ENCODE results near the gene CDKN2B-AS1.

Gene CDKN2B-AS1

GRCh38 chr9:22107202-22108045, 112.8 kb downstream of the CDKN2B-AS1 start:
- ChIA-PET CTCF (interaction anchor here (0.5 to 8.9 kb wide), 6 partner anchors 12 to 137 kb away, joined by 4 to 70 read pairs (median 6); partner anchors contain the start of gene CDKN2B), POLR2A (interaction anchor here (1.2 to 6.3 kb wide), 5 partner anchors 10 to 100 kb away, joined by 3 to 24 read pairs (median 6); partner anchors contain the start of gene CDKN2B)
- TF ChIP-seq ZNF433 (tag by site-specific recombination; IDR thresholded peaks at IDR 0.05; ENCODE audit: low read depth) = no peak
- 0 out of 2 replicates have a peak, but pooled peaks have one; percentile 11 for TF ChIP-seq TCF7L2 (IDR thresholded peaks at IDR 0.05; ENCODE audit: borderline replicate concordance, low read depth, low read length)
- peak; percentile 68; the same call in 1 of the 2 replicates for TF ChIP-seq PRDM4 (tag by site-specific recombination; IDR thresholded peaks at IDR 0.05)
- TF ChIP-seq TRIM28 (IDR thresholded peaks at IDR 0.05; ENCODE audit: borderline replicate concordance, low read length) = peak; percentile 81; the same call in 1 of the 2 replicates
- no peak for TF ChIP-seq HOXC10 (CRISPR knock-in tag; IDR thresholded peaks at IDR 0.05)
- Histone ChIP-seq H3K36me3 (ENCODE audit: control insufficient read depth in 2 of 2, insufficient read depth in 1 of 2, low read length in 2 of 2) (no peaks in the 10 kb centered on the region), H3K4me1 (ENCODE audit: control insufficient read depth, insufficient read depth, low read length) (peaks cover 8% of the 10 kb centered on the region; the same call in 1 of the 2 replicates), H3K9me3 (ENCODE audit: control insufficient read depth, insufficient read depth, low read depth, low read length) (no peaks in the 10 kb centered on the region), H3K27ac (ENCODE audit: extremely low read depth, low read depth, low read length) (peak overlapping the region; percentile 42), H3K4me3 (ENCODE audit: low read depth, low read length) (no peak overlapping the region)

GRCh38 chr9:22108581-22109370, 114.2 kb downstream of the CDKN2B-AS1 start:
- H3K9me3 ChIP-seq (ENCODE audit: control insufficient read depth, insufficient read depth, low read depth, low read length) = no peaks in the 10 kb centered on the region
- H3K4me1 ChIP-seq (ENCODE audit: control insufficient read depth, insufficient read depth, low read length) = peaks cover 14% of the 10 kb centered on the region
- no peaks in the 10 kb centered on the region for H3K36me3 ChIP-seq (ENCODE audit: control insufficient read depth in 2 of 2, insufficient read depth in 1 of 2, low read length in 2 of 2)
- no peak overlapping the region for H3K4me3 ChIP-seq (ENCODE audit: low read depth, low read length)
- H3K27ac ChIP-seq (ENCODE audit: extremely low read depth, low read depth, low read length) = no peak overlapping the region
- ChIA-PET POLR2A (interaction anchor here (1.3 to 6.3 kb wide), 5 partner anchors 9 to 115 kb away, joined by 4 to 24 read pairs (median 5); partner anchors contain the start of genes CDKN2A, CDKN2B and CDKN2B-AS1), CTCF (interaction anchor here (0.6 to 8.9 kb wide), 10 partner anchors 10 to 299 kb away, joined by 3 to 70 read pairs (median 4); no protein-coding TSS in a partner anchor)
- no peak for TF ChIP-seq ZNF626 (tag by site-specific recombination; IDR thresholded peaks at IDR 0.05)
- TF ChIP-seq ZFHX2 (tag by site-specific recombination; conservative IDR thresholded peaks at IDR 0.05) = no peak
- TF ChIP-seq PRDM10 (tag by site-specific recombination; IDR thresholded peaks at IDR 0.05) = peak; percentile 64; the same call in 1 of the 2 replicates
- no peak for TF ChIP-seq ZNF600 (tag by site-specific recombination; IDR thresholded peaks at IDR 0.05)
- TF ChIP-seq ZNF501 (tag by site-specific recombination; IDR thresholded peaks at IDR 0.05) = no peak
- no peak for TF ChIP-seq ZNF791 (tag by site-specific recombination; IDR thresholded peaks at IDR 0.05)
- TF ChIP-seq ZNF488 (tag by site-specific recombination; IDR thresholded peaks at IDR 0.05) = no peak
- TF ChIP-seq TCF7L2 (IDR thresholded peaks at IDR 0.05; ENCODE audit: borderline replicate concordance, low read depth, low read length) = no peak
- TF ChIP-seq ZEB2 (tag by site-specific recombination; IDR thresholded peaks at IDR 0.05) = no peak
- TF ChIP-seq ZNF133 (tag by site-specific recombination; IDR thresholded peaks at IDR 0.05) = no peak
- TF ChIP-seq PRDM6 (tag by site-specific recombination; IDR thresholded peaks at IDR 0.05) = peak; percentile 29; the same call in 1 of the 2 replicates
- TF ChIP-seq KLF8 (tag by site-specific recombination; IDR thresholded peaks at IDR 0.05) = no peak
- TF ChIP-seq ATF2 (tag by site-specific recombination; IDR thresholded peaks at IDR 0.05; ENCODE audit: low read depth) = peak; percentile 73
- TF ChIP-seq TRIM28 (IDR thresholded peaks at IDR 0.05; ENCODE audit: borderline replicate concordance, low read length) = 0 out of 2 replicates have a peak, but pooled peaks have one; percentile 37
- TF ChIP-seq ZNF132 (tag by site-specific recombination; IDR thresholded peaks at IDR 0.05; ENCODE audit: borderline replicate concordance) = no peak
